Glutamatergic neuron (in vitro differentiated cells): ENCODE measurements around the gene C16orf95. TPM values are rescaled to one million over a fixed set of nuclear protein-coding genes. Genes with fewer than 3 reads are reported as not detected.
"Not testable (repeated sequence)": the region's sequence is repeated elsewhere in the genome, so short reads cannot be mapped to it uniquely, and the experiment has no call there.

ENCODE experiments used
- DNase-seq: peaks from one replicate; pipeline ENCODE4 v3.0.0; 2022
- H3K27ac Mint-ChIP-seq: one replicate; pipeline ENCODE4 v1.8.0; 2020; ENCODE audit warnings: mild to moderate bottlenecking, mixed read lengths, inconsistent platforms; ENCODE audit not compliant: unreplicated experiment
- H3K27me3 Mint-ChIP-seq: one replicate; pipeline ENCODE4 v1.8.0; 2020; ENCODE audit warnings: mild to moderate bottlenecking, moderate library complexity, mixed read lengths, inconsistent platforms; ENCODE audit not compliant: unreplicated experiment
- H3K36me3 Mint-ChIP-seq: one replicate; pipeline ENCODE4 v1.8.0; 2020; ENCODE audit warnings: mild to moderate bottlenecking, mixed read lengths, inconsistent platforms; ENCODE audit not compliant: unreplicated experiment
- H3K4me1 Mint-ChIP-seq: one replicate; pipeline ENCODE4 v1.8.0; 2020; ENCODE audit warnings: mild to moderate bottlenecking, low read depth, mixed read lengths, inconsistent platforms; ENCODE audit not compliant: unreplicated experiment
- H3K4me3 Mint-ChIP-seq: one replicate; pipeline ENCODE4 v1.8.0; 2020; ENCODE audit warnings: mild to moderate bottlenecking, mixed read lengths, inconsistent platforms; ENCODE audit not compliant: unreplicated experiment
- H3K9me3 Mint-ChIP-seq: one replicate; pipeline ENCODE4 v1.8.0; 2020; ENCODE audit warnings: mild to moderate bottlenecking, moderate library complexity, mixed read lengths, inconsistent platforms; ENCODE audit not compliant: unreplicated experiment
- total RNA-seq: library from RNA; stranded (reverse); fragmentation: NEBNext Ultra II Directional; extraction: Animal tissue kit (Norgen Biotek cat#: 25700); gene quantifications from one replicate; pipeline ENCODE4 v1.2.1, GENCODE V29; 2021; ENCODE audit not compliant: unreplicated experiment
- TF ChIP-seq, protein P1 (sequence below): fragments of 200-600 bp; sonication (generic); IDR thresholded peaks from one replicate; pipeline ENCODE4 v1.5.0; 2021; ENCODE audit not compliant: partially characterized antibody, unreplicated experiment

Gene C16orf95
- total RNA-seq, 1 donor from 2014 or later, result 9.2 TPM

DNA sequence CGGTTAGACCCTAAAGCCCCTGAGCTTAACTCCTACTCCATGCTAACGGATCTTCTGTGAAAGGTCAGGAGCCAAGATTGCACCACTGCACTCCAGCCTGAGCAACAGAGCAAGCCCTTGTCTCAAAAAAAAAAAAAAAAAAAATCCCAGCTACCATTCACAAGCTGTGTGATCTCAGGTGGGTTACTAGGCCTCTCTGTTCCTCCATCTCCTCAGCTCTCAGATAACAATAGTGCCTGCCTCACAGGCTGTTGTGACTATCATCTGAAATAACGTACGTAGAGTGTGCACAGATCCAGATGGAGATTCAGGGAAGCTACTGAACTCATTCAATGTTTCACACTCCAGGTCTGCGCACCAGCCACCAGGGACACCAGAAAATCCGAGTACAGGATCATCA, 57.8 kb downstream of the C16orf95 start:
- no peaks in the 10 kb centered on the region for H3K36me3 Mint-ChIP-seq
- no peaks in the 10 kb centered on the region for H3K27me3 Mint-ChIP-seq
- TF ChIP-seq, protein P1, sequence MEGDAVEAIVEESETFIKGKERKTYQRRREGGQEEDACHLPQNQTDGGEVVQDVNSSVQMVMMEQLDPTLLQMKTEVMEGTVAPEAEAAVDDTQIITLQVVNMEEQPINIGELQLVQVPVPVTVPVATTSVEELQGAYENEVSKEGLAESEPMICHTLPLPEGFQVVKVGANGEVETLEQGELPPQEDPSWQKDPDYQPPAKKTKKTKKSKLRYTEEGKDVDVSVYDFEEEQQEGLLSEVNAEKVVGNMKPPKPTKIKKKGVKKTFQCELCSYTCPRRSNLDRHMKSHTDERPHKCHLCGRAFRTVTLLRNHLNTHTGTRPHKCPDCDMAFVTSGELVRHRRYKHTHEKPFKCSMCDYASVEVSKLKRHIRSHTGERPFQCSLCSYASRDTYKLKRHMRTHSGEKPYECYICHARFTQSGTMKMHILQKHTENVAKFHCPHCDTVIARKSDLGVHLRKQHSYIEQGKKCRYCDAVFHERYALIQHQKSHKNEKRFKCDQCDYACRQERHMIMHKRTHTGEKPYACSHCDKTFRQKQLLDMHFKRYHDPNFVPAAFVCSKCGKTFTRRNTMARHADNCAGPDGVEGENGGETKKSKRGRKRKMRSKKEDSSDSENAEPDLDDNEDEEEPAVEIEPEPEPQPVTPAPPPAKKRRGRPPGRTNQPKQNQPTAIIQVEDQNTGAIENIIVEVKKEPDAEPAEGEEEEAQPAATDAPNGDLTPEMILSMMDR, result no peak
- H3K27ac Mint-ChIP-seq, result no peak overlapping the region
- no peak for DNase-seq
- no peaks in the 10 kb centered on the region for H3K4me1 Mint-ChIP-seq
- H3K9me3 Mint-ChIP-seq, result peaks cover 3% of the 10 kb centered on the region
- H3K4me3 Mint-ChIP-seq, result no peak overlapping the region

DNA sequence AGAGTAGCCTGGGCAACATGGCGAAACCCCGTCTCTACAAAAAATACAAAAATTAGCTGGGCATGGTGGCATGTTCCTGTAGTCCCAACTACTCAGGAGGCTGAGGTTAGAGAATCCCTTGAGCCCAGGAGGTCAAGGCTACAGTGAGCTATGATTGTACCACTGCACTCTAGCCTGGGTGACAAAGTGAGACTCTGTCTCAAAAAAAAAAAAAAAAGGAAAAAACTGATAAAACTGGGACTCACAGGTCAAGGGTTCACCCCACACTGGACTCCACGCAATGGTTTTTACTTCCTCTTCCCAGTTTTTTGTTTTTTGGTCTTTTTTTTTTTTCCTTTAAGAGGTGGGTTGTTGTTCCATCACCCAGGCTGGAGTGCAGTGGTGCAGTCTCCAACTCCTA, 58.5 kb downstream of the C16orf95 start:
- H3K4me1 Mint-ChIP-seq, H3K36me3 Mint-ChIP-seq, H3K27me3 Mint-ChIP-seq, H3K27ac Mint-ChIP-seq, DNase-seq, H3K9me3 Mint-ChIP-seq, H3K4me3 Mint-ChIP-seq: not testable (repeated sequence)

DNA sequence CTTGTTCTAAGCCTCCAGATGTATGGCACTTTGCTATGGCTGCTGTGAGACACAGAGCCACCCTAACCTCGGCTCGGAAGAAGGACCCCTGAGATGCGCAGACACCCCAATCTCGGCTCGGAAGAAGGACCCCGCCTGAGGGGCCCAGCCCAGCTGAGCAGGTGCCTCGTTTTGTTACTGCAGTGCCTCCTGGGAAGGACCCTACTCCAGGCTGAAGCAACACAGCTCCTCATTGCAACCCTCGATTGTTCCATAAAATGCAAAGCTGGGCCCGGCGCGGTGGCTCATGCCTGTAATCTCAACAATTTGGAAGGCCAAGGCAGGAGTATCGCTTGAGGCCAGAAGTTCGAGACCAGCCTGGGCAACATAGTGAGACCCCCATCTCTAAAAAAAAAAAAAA, 61.3 kb downstream of the C16orf95 start:
- no peak for DNase-seq
- Mint-ChIP-seq H3K27ac (no peak overlapping the region), H3K4me1 (no peaks in the 10 kb centered on the region), H3K4me3 (no peak overlapping the region), H3K36me3 (no peaks in the 10 kb centered on the region), H3K9me3 (no peaks in the 10 kb centered on the region), H3K27me3 (no peaks in the 10 kb centered on the region)
- TF ChIP-seq, protein P1, result no peak

DNA sequence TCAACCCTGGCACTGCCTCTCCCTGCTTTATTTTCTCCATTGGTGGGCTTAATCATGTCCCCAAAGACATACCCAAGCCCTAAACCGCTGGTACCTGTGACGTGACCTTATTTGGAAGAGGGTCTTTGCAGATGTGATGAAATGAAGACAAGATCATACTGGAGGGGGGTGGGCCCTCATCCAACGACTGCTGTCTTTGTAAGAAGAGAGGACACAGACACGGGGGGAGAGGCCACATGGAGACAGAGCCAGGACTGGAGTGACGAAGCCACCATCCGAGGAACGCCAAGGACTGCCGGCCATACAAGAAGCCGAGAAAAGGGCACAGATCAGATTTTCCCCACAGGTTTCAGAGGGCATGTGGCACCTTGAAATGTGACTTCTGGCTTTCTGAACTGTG, 62.5 kb downstream of the C16orf95 start:
- Mint-ChIP-seq H3K9me3 (no peaks in the 10 kb centered on the region), H3K27ac (no peak overlapping the region), H3K4me1 (no peaks in the 10 kb centered on the region), H3K4me3 (no peak overlapping the region), H3K36me3 (no peaks in the 10 kb centered on the region), H3K27me3 (no peaks in the 10 kb centered on the region)
- no peak for DNase-seq
- TF ChIP-seq, protein P1, result no peak

DNA sequence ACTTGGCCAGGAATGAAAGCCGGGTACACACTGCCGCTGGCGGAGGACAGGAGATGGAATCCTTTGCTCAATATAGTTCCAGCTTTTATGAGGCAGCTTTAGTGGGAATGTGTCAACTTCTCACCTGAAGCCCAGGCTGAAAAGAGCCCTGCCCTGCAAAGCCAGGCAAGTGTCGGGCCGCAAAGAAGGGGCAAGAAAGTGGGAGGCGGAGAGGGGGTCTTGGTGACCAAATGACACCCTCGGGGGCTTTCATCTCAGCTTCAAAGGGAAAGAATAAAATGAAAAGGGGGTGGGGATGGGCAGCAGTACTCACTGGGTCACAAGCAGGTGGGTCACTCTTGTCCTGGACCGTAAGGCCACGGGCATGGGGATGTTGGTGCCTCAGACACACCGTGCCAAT, 62.9 kb downstream of the C16orf95 start:
- Mint-ChIP-seq H3K9me3 (no peaks in the 10 kb centered on the region), H3K36me3 (no peaks in the 10 kb centered on the region), H3K27ac (no peak overlapping the region), H3K4me1 (no peaks in the 10 kb centered on the region), H3K4me3 (no peak overlapping the region), H3K27me3 (no peaks in the 10 kb centered on the region)
- TF ChIP-seq, protein P1, result no peak
- no peak for DNase-seq

DNA sequence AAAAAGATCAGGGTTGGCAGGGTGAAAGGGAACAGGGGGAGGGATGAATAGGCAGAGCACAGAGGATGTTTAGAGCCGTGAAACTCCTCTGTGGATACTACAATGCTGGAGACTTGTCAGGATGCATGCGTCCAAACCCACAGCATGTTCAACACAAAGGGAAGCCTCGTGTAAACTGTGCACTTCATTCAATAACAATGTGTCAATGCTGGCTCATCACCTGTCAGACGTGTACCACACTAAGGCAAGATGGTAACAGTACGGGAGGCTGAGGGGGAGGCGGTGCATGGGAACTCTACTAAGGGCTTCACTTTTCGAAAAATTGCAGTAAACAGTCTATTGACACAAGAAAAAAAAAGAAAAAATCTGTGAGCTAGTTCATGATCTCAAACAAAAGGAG, 63.7 kb downstream of the C16orf95 start:
- TF ChIP-seq, protein P1, result no peak
- no peaks in the 10 kb centered on the region for H3K36me3 Mint-ChIP-seq
- H3K27me3 Mint-ChIP-seq, result no peaks in the 10 kb centered on the region
- no peaks in the 10 kb centered on the region for H3K4me1 Mint-ChIP-seq
- no peaks in the 10 kb centered on the region for H3K9me3 Mint-ChIP-seq
- no peak overlapping the region for H3K4me3 Mint-ChIP-seq
- DNase-seq, result no peak
- H3K27ac Mint-ChIP-seq, result no peak overlapping the region
